Lower leg skin (tissue), 3 donors: ENCODE results near the gene DYNC1I1.

Experiments
- POLR2A ChIP-seq, 2 donors: fragments of 450-650 bp; IDR thresholded peaks; one replicate each; pipeline ENCODE4 v1.6.1; 2016 to 2017; ENCODE audit warnings: antibody characterized with exemption in 2 of 2, mild to moderate bottlenecking in 1 of 2, moderate library complexity in 1 of 2
- TF ChIP-seq, protein P1 (sequence below), 3 donors: fragments of 450-650 bp; IDR thresholded peaks; one replicate each; pipeline ENCODE4 v1.5.1; 2016; ENCODE audit warnings: antibody characterized with exemption in 3 of 3, mild to moderate bottlenecking in 3 of 3, moderate library complexity in 2 of 3

- TF ChIP-seq, protein P1, sequence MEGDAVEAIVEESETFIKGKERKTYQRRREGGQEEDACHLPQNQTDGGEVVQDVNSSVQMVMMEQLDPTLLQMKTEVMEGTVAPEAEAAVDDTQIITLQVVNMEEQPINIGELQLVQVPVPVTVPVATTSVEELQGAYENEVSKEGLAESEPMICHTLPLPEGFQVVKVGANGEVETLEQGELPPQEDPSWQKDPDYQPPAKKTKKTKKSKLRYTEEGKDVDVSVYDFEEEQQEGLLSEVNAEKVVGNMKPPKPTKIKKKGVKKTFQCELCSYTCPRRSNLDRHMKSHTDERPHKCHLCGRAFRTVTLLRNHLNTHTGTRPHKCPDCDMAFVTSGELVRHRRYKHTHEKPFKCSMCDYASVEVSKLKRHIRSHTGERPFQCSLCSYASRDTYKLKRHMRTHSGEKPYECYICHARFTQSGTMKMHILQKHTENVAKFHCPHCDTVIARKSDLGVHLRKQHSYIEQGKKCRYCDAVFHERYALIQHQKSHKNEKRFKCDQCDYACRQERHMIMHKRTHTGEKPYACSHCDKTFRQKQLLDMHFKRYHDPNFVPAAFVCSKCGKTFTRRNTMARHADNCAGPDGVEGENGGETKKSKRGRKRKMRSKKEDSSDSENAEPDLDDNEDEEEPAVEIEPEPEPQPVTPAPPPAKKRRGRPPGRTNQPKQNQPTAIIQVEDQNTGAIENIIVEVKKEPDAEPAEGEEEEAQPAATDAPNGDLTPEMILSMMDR (IDR thresholded peaks at IDR 0.05): no peak
- no peak for TF ChIP-seq POLR2A (IDR thresholded peaks at IDR 0.05)
Observed at GRCh38 chr7:95723583-95724180, 48.7 kb upstream of the DYNC1I1 start.
